GM10266 (cell line): ENCODE results near the gene CUX1.
"Not testable (repeated sequence)": the region's sequence is repeated elsewhere in the genome, so short reads cannot be mapped to it uniquely, and the experiment has no call there.

ENCODE experiments used
- DNase-seq: peaks from one replicate; pipeline ENCODE4 v3.0.0; 2012; ENCODE audit errors: extremely low spot score
- TF ChIP-seq, protein P1 (sequence below): IDR thresholded peaks from 2 replicates; pipeline ENCODE4 v1.5.1; 2012; ENCODE audit warnings: mild to moderate bottlenecking, low read depth; ENCODE audit not compliant: control insufficient read depth, insufficient read depth; ENCODE audit errors: missing control alignments

The CUX1 gene

DNA sequence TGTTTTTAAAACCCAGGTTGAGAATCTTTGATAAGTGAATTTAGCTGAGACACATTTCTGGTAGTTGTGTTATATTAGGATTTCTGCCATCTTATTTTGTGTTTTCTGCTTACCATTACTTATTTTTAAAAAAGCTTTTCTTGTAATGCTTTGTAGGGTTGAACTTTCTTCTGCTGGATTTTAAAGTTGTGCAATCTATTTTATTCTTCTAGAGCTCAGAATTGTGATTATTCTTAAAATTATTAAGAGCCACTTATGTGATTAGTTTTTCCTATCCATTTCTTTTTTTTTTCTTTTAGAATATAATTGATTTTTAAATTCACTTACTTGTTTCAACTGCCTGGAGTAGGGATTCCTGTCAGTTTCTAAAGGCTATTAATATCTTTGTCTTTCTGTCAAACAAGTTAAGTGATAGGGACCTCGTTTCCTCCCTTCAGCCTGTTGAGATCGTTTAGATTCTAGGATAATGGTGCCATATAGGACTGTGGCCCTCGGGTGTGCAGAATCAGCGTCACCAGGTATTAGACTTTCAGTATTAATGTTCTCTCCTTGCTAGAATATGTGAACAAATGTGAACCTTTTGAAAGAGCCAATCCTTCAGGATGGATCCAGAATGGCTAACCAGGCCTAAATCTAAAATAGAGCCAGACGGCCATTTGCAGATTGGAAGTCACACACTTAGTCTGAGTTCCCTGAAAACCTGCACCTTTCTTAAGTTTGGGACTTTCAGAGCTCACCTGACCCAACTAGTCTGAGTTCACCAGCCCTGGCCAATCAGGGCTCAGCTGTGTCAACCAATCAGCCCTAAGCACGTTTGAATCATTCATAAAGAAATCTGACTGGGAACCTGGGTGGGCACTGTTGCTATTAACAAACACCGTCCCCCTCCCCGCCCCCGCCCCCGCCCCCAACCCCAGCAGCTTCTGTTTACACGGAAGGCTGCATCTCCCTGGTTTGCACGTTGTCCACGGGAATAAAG lies 26.2 kb downstream of the CUX1 start:
- TF ChIP-seq, protein P1, sequence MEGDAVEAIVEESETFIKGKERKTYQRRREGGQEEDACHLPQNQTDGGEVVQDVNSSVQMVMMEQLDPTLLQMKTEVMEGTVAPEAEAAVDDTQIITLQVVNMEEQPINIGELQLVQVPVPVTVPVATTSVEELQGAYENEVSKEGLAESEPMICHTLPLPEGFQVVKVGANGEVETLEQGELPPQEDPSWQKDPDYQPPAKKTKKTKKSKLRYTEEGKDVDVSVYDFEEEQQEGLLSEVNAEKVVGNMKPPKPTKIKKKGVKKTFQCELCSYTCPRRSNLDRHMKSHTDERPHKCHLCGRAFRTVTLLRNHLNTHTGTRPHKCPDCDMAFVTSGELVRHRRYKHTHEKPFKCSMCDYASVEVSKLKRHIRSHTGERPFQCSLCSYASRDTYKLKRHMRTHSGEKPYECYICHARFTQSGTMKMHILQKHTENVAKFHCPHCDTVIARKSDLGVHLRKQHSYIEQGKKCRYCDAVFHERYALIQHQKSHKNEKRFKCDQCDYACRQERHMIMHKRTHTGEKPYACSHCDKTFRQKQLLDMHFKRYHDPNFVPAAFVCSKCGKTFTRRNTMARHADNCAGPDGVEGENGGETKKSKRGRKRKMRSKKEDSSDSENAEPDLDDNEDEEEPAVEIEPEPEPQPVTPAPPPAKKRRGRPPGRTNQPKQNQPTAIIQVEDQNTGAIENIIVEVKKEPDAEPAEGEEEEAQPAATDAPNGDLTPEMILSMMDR = no peak
- no peak for DNase-seq

DNA sequence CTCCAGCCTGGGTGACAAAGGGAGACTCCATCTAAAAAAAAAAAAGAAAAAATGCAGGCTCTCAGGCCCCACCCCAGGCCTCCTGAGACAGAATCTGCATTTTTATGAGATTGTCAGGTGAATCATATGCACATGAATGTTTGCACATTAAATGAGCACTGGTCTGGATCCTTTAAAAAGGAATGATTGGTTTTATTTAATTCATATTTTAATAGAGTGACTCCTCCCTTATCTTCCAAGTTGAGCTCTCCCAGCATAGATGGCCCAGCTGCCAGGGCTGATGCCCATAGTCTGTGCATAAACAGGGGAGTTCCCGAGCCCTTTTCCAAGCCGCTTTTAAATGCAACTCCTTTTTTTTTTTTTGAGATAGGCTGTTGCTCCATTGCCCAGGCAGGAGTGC lies 28.5 kb downstream of the CUX1 start:
- no peak for DNase-seq
- TF ChIP-seq, protein P1 = no peak

DNA sequence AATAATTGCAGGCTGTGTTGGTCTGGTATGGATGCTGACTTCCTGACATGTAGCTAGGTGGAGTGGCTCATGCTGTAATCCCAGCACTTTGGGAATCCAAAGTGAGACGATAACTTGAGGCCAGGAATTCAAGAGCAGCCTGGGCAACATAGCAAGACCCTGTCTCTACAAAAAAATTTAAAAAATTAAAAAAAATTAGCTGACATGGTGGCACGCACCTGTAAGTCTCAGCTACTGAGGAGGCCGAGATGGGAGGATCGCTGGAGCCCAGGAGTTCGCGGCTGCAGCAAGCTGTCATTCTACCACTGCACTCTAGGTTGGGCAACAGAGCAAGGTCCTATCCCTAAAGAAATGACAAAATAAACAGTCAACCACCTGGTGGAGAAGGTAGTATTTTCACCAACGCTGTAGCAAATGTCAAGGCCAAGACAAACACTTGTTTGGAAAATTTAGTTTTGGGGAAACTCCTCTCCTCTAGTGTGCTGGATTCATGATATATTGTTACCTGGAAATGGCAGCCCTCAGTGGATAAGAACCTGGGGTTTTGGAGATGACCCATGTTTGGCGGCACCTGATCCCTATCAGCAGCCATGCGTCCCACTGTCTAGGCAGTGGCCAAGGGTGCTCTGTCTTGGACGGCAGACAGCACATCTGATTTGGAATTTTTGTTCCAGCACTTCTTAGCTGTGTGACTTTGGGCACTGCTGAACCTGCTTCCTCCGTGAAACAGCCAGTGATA lies 29.5 kb downstream of the CUX1 start:
- TF ChIP-seq, protein P1 = no peak
- no peak for DNase-seq

DNA sequence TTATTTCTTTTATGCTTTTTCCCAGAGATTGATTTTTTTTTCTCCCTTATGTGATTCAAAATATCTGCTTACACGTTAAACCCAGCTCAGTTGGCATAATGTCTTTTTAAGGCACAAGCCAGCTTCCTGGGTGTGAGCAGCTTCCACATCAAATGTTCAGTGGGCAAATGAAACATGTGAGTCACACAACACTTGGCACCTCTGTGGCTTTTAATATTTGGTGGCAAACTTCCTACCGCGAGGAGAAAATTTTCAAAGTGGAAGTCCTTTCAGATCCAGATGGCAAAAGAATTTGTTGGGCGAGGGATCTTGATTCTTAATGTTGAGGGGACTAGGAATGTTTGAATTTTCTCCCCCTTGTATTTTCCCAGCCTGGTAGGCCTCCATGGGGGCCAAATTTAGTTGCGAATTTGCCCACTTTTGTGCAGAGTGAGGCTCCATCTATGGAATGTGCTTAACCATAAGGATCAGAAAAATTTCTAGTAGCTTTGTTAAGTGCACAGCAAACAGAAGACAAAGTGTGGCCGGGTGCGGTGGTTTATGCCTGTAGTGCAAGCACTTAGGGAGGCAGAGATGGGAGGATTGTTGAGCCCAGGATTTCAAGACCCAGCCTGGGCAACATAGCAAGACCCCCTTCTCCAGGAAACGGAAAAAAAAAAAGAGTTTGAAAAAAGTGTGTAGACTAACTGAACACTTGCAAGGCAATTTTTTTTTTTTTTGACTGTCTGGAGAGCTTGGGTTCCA lies 31.0 kb downstream of the CUX1 start:
- TF ChIP-seq, protein P1 = no peak

DNA sequence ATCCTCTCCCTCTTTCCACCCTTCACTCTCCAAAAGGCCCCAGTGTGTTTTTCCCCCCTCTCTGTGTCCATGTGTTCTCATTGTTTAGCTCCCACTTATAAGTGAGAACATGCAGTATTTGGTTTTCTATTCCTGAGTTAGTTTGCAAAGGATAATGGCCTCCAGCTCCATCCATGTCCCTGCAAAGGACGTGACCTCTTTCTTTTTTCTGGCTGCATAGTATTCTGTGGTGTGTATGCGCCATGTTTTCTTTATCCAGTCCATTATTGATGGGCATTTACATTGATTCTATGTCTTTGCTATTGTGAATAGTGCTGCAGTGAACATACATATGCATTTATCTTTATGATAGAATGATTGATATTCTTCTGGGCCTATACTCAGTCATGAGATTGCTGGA lies 31.9 kb downstream of the CUX1 start:
- DNase-seq = not testable (repeated sequence)

More for the DNA sequence above, 31.0 kb downstream of the CUX1 start:
- no peak for DNase-seq

DNA sequence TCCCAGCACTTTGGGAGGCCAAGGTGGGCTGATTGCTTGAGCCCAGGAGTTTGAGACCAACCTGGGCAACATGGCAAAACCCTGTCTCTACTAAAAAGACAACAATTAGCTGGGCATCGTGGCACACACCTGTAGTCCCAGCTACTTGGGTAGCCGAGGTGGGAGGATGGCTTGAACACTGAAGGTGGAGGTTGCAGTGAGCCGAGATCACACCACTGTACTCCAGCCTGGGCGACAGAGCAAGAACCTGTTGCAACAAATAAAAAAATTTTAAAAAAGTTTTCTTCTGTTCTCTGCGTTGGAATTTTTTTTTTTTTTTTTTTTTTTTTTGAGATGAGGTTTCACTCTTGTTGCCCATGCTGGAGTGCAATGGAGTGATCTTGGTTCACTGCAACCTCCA lies 34.9 kb downstream of the CUX1 start:
- DNase-seq = not testable (repeated sequence)

DNA sequence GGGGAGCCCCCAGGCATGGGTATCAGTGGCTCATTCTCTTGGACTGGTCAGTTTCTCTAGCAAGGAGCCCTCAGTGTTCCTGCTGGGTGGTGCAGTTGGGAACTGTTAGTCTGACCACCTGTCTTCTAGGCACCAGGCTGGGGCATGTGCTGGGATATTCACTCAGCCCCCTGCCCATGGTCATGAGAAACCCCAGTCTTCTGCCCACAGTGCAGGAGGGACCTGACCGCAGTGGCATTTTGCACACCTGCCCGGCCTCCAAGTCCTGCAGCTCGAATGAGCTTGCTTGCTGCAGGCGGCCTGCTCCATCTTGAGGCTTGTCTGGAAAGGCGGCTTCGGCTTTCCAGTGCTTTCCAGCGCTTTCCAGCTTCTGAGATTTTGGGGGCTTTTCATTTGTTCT lies 36.3 kb downstream of the CUX1 start:
- TF ChIP-seq, protein P1 = no peak
- no peak for DNase-seq
